ENCODE results near the gene OR2B2. TPM values are rescaled to one million over a fixed set of nuclear protein-coding genes. Genes with fewer than 3 reads are reported as not detected.
"Not testable (repeated sequence)": the region's sequence is repeated elsewhere in the genome, so short reads cannot be mapped to it uniquely, and the experiment has no call there.

The OR2B2 gene
- total and polyA plus RNA-seq, 8 donors = not detected

DNA sequence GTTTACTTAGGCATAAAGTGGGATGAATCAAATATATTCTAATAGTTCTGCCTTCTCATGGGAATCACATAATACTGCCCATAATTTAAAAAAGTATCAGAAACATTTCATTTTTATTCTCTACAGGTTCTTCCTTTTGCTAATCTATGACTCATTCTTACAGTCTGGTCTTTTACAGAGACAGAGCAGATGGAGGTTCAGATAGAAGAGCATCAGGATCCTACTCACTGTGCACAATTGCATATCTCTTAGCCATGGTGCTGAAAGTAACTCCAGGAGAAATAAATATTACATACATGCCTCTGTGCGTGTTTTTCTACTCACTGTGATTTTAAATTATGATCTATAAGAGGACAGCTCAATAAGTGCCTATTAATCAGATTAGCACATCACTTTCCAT lies 28.6 kb upstream of the OR2B2 start:
- intact Hi-C loops (cut with DNase I) = no loop called here
- ATAC-seq = no peak
- Histone ChIP-seq H3K27ac (no peak overlapping the region), H3K36me3 (no peaks in the 10 kb centered on the region), H3K27me3 (peaks cover 0 to 34% of the 10 kb centered on the region in 2 donors), H3K9me3 (no peaks in the 10 kb centered on the region), H3K4me3 (no peak overlapping the region), H3K4me1 (no peaks in the 10 kb centered on the region)
- TF ChIP-seq, protein P1, sequence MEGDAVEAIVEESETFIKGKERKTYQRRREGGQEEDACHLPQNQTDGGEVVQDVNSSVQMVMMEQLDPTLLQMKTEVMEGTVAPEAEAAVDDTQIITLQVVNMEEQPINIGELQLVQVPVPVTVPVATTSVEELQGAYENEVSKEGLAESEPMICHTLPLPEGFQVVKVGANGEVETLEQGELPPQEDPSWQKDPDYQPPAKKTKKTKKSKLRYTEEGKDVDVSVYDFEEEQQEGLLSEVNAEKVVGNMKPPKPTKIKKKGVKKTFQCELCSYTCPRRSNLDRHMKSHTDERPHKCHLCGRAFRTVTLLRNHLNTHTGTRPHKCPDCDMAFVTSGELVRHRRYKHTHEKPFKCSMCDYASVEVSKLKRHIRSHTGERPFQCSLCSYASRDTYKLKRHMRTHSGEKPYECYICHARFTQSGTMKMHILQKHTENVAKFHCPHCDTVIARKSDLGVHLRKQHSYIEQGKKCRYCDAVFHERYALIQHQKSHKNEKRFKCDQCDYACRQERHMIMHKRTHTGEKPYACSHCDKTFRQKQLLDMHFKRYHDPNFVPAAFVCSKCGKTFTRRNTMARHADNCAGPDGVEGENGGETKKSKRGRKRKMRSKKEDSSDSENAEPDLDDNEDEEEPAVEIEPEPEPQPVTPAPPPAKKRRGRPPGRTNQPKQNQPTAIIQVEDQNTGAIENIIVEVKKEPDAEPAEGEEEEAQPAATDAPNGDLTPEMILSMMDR (IDR thresholded peaks at IDR 0.05) = no peak
- no peak for DNase-seq

- no peak for DNase-seq
- no peak overlapping the region for H3K27ac ChIP-seq
- TF ChIP-seq, protein P1 (IDR thresholded peaks at IDR 0.05) = no peak
- no peaks in the 10 kb centered on the region for H3K36me3 ChIP-seq
- H3K9me3 ChIP-seq = no peaks in the 10 kb centered on the region
- no peak overlapping the region for H3K4me3 ChIP-seq
- intact Hi-C loops (cut with DNase I) = no loop called here
- no peak for ATAC-seq
- no peaks in the 10 kb centered on the region for H3K4me1 ChIP-seq
- H3K27me3 ChIP-seq = no peaks in the 10 kb centered on the region
Observed at GRCh38 chr6:27931209-27931608, 19.0 kb upstream of the OR2B2 start.

GRCh38 chr6:27929930-27930329 lies 17.7 kb upstream of the OR2B2 start:
- H3K27ac ChIP-seq; H3K27me3 ChIP-seq; H3K4me1 ChIP-seq; H3K4me3 ChIP-seq; H3K36me3 ChIP-seq; H3K9me3 ChIP-seq; ATAC-seq; intact Hi-C loops (cut with DNase I); DNase-seq: not testable (repeated sequence)

- H3K4me3 ChIP-seq; H3K4me1 ChIP-seq; H3K27ac ChIP-seq; H3K36me3 ChIP-seq; H3K9me3 ChIP-seq; H3K27me3 ChIP-seq; DNase-seq; intact Hi-C loops (cut with DNase I); ATAC-seq: not testable (repeated sequence)
Observed at GRCh38 chr6:27928041-27928440, 15.8 kb upstream of the OR2B2 start.

DNA sequence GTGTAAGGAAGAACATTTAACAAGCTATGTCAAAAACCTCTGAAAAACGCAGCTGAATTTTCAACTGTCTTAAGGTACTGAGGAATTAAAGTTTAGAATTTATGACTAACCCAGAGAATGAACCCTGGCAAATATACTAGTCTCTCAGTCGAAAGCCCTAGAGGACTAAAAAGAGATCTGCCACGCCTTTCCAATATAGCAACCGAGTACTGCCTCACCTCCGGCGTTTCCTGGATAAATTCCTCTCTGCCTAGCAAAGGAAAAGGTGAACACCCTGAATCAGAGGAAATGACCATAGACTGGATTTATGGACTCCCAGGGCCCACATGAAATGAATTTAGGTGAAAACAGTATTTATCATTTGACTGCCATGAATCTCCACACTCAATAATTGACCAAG lies 12.0 kb upstream of the OR2B2 start:
- no peak for DNase-seq
- TF ChIP-seq, protein P1 (IDR thresholded peaks at IDR 0.05) = no peak
- Histone ChIP-seq H3K4me3 (no peak overlapping the region), H3K9me3 (no peaks in the 10 kb centered on the region), H3K27me3 (peaks cover 0 to 6% of the 10 kb centered on the region in 2 donors), H3K27ac (no peak overlapping the region), H3K4me1 (no peaks in the 10 kb centered on the region), H3K36me3 (no peaks in the 10 kb centered on the region)
- intact Hi-C loops (cut with DNase I) = no loop called here
- ATAC-seq = no peak

GRCh38 chr6:27922949-27923348 lies 10.8 kb upstream of the OR2B2 start:
- Histone ChIP-seq H3K27me3 (peaks cover 0 to 11% of the 10 kb centered on the region in 2 donors), H3K4me1 (no peaks in the 10 kb centered on the region), H3K36me3 (no peaks in the 10 kb centered on the region), H3K9me3 (no peaks in the 10 kb centered on the region), H3K27ac (no peak overlapping the region), H3K4me3 (no peak overlapping the region)
- intact Hi-C loops (cut with DNase I) = no loop called here
- ATAC-seq (no peak), DNase-seq (no peak)
- TF ChIP-seq, protein P1 (IDR thresholded peaks at IDR 0.05) = no peak
